IPS-15b (cell line): Measurements from ENCODE around the gene LMTK3.

ENCODE experiments used
- H3K27me3 ChIP-seq: one replicate; pipeline ENCODE4 v1.6.1; 2013; ENCODE audit warnings: low read length; ENCODE audit not compliant: control insufficient read depth, insufficient read depth
- H3K36me3 ChIP-seq: one replicate; pipeline ENCODE4 v1.6.1; 2013; ENCODE audit warnings: low read length; ENCODE audit not compliant: control insufficient read depth, insufficient read depth
- H3K4me1 ChIP-seq: one replicate; pipeline ENCODE4 v1.6.1; 2013; ENCODE audit warnings: mild to moderate bottlenecking, low read length; ENCODE audit not compliant: control insufficient read depth, insufficient read depth
- H3K4me3 ChIP-seq: one replicate; pipeline ENCODE4 v1.5.1; 2013; ENCODE audit warnings: low read depth, low read length
- H3K9ac ChIP-seq: one replicate; pipeline ENCODE4 v1.6.1; 2013; ENCODE audit warnings: low read depth, mild to moderate bottlenecking, low read length
- H3K9me3 ChIP-seq: one replicate; pipeline ENCODE4 v1.6.1; 2013; ENCODE audit warnings: mild to moderate bottlenecking, low read length; ENCODE audit not compliant: control insufficient read depth, insufficient read depth

The LMTK3 gene

GRCh38 chr19:48511800-48512503 is at the start of gene LMTK3:
LMTK3 (minus strand) TSS chr19:48511835; CDS start chr19:48511576, 259 bp downstream.
- no peak within 1 kb of the TSS for H3K9ac ChIP-seq
- peak within 1 kb of the TSS; percentile 72 for H3K4me3 ChIP-seq
- peaks cover 8% of the 10 kb centered on the region for H3K4me1 ChIP-seq
- H3K27me3 ChIP-seq = peaks cover 14% of the 10 kb centered on the region
- H3K9me3 ChIP-seq = no peaks in the 10 kb centered on the region
- H3K36me3 ChIP-seq = no peaks in the 10 kb centered on the region

DNA sequence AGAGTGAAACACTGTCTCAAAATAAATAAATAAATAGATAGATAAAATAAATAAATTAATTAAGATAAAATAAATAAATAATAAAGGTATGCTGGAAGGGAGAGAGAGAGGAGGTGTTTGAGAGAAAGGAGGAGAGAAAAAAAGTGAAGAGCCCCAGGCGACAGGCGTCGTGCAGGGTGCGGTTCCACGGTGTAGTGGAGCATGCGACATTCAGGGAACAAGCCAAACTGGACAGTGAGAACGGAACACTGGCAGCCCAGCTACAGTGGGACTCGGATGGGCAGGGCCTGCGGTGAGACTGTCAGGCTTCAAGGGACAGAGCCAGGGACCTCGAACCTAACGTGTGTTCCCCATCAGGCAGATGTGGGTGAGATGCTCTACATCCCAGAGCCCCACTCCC is 49.8 kb upstream of the LMTK3 start:
- H3K4me1 ChIP-seq = peaks cover under 1% of the 10 kb centered on the region
- H3K4me3 ChIP-seq = no peak overlapping the region
- H3K36me3 ChIP-seq = no peaks in the 10 kb centered on the region
- no peak overlapping the region for H3K9ac ChIP-seq
- H3K27me3 ChIP-seq = no peaks in the 10 kb centered on the region
- no peaks in the 10 kb centered on the region for H3K9me3 ChIP-seq

DNA sequence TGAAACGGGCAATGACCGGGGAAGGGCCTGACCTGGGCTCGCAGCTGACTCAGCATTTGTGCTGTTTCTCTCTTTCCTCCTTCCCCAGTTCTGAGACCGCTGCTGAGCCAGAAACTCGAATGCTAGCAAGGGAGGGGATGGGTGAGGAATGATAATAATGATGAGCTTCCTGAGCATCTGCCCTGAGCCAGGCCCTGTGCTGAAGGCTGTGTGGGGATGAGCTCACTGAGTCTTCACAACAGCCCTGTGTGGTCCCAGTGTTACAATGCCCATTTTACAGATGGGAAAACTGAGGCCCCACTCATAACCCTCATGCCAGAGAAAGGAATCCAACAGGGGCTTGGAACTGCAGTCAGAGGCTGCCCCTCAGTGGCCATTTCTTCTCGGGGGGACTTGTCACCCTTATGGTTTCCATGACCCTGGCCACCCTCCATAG is 48.5 kb upstream of the LMTK3 start:
- H3K4me1 ChIP-seq = peaks cover 2% of the 10 kb centered on the region
- no peaks in the 10 kb centered on the region for H3K9me3 ChIP-seq
- H3K4me3 ChIP-seq = no peak overlapping the region
- H3K27me3 ChIP-seq = no peaks in the 10 kb centered on the region
- no peak overlapping the region for H3K9ac ChIP-seq
- no peaks in the 10 kb centered on the region for H3K36me3 ChIP-seq

GRCh38 chr19:48558018-48558684 is 46.5 kb upstream of the LMTK3 start:
- H3K27me3 ChIP-seq = no peaks in the 10 kb centered on the region
- no peaks in the 10 kb centered on the region for H3K9me3 ChIP-seq
- H3K36me3 ChIP-seq = no peaks in the 10 kb centered on the region
- H3K4me3 ChIP-seq = no peak overlapping the region
- peaks cover 5% of the 10 kb centered on the region for H3K4me1 ChIP-seq
- H3K9ac ChIP-seq = no peak overlapping the region

- peaks cover 5% of the 10 kb centered on the region for H3K4me1 ChIP-seq
- H3K27me3 ChIP-seq = no peaks in the 10 kb centered on the region
- H3K9me3 ChIP-seq = no peaks in the 10 kb centered on the region
- H3K4me3 ChIP-seq = no peak overlapping the region
- H3K9ac ChIP-seq = no peak overlapping the region
- H3K36me3 ChIP-seq = no peaks in the 10 kb centered on the region
Measured at GRCh38 chr19:48556825-48557224, 45.2 kb upstream of the LMTK3 start.

DNA sequence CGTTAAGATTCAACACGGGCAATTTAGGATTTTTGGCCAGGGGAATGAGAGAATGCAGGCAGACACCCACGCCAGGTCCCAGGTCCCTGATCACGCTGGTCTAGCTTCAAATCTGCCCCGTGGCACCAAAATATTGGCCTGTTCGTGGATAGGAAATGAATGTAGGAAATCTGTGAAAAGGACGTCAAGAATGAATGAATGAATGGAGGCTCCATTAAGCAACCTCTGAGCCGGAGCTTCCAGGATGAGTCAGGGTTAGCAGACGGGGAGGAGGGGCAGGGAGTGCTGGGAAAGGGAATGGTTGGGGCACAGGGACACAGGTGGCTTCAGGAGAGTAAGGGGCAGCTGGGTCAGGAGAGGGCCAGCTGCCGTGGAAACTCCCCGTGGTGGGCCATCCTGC is 44.5 kb upstream of the LMTK3 start:
- Histone ChIP-seq H3K9ac (no peak overlapping the region), H3K4me1 (peaks cover 5% of the 10 kb centered on the region), H3K36me3 (no peaks in the 10 kb centered on the region), H3K4me3 (no peak overlapping the region), H3K9me3 (no peaks in the 10 kb centered on the region), H3K27me3 (no peaks in the 10 kb centered on the region)

- Histone ChIP-seq H3K36me3 (no peaks in the 10 kb centered on the region), H3K4me1 (peaks cover 5% of the 10 kb centered on the region), H3K9me3 (no peaks in the 10 kb centered on the region), H3K27me3 (no peaks in the 10 kb centered on the region), H3K9ac (no peak overlapping the region), H3K4me3 (peak overlapping the region; percentile 22)
Measured at GRCh38 chr19:48554385-48555091, 42.9 kb upstream of the LMTK3 start.

GRCh38 chr19:48553676-48554384 is 42.2 kb upstream of the LMTK3 start:
- peaks cover 5% of the 10 kb centered on the region for H3K4me1 ChIP-seq
- peak overlapping the region; percentile 12 for H3K9ac ChIP-seq
- no peaks in the 10 kb centered on the region for H3K27me3 ChIP-seq
- no peaks in the 10 kb centered on the region for H3K9me3 ChIP-seq
- H3K4me3 ChIP-seq = peak overlapping the region; percentile 22
- no peaks in the 10 kb centered on the region for H3K36me3 ChIP-seq

DNA sequence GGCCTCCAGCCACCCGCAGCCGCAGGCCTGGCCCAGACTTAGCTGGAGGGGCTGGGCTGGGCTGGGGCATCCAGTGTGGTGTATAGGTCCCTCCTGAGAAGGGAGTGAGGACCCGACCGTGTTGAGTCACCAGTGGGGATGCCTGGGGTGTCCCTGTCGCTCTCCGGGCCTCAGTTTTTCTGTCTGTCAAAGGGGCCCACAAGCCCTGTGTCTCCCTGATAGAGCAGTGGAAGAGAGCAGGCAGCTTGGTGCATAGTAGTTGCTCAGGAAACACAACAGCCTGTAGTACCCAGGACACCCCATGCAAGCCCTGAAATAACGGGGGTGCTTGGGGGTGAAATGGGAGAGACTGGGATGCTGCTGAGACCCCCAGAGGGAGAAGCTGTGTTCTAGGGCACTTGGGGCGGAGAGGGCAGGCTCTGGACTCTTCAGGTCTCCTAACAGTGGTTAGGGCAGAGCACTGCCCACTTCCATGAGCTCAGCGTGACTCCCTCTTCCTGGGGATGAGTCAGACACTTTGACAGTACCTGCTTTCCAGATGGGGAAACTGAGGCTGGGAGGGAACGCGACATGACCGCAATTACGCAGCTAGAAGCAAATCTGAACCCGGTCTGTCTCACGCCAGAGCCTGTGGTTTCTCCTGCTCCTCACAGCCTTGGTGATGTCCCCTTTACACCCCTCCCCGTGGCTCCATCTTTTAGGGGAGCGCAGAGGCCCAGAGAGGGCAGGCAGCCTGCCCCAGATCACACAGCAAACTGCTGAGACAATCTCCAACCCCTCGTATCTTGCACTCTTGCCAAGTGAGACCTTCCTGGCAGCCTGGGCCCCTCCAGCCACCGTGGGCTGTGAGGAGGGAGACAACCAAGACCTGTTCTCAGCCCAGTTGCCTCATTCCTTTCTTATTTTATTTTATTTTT is 41.0 kb upstream of the LMTK3 start:
- H3K4me3 ChIP-seq = no peak overlapping the region
- no peak overlapping the region for H3K9ac ChIP-seq
- H3K27me3 ChIP-seq = no peaks in the 10 kb centered on the region
- H3K4me1 ChIP-seq = peaks cover 5% of the 10 kb centered on the region
- H3K36me3 ChIP-seq = no peaks in the 10 kb centered on the region
- H3K9me3 ChIP-seq = no peaks in the 10 kb centered on the region

DNA sequence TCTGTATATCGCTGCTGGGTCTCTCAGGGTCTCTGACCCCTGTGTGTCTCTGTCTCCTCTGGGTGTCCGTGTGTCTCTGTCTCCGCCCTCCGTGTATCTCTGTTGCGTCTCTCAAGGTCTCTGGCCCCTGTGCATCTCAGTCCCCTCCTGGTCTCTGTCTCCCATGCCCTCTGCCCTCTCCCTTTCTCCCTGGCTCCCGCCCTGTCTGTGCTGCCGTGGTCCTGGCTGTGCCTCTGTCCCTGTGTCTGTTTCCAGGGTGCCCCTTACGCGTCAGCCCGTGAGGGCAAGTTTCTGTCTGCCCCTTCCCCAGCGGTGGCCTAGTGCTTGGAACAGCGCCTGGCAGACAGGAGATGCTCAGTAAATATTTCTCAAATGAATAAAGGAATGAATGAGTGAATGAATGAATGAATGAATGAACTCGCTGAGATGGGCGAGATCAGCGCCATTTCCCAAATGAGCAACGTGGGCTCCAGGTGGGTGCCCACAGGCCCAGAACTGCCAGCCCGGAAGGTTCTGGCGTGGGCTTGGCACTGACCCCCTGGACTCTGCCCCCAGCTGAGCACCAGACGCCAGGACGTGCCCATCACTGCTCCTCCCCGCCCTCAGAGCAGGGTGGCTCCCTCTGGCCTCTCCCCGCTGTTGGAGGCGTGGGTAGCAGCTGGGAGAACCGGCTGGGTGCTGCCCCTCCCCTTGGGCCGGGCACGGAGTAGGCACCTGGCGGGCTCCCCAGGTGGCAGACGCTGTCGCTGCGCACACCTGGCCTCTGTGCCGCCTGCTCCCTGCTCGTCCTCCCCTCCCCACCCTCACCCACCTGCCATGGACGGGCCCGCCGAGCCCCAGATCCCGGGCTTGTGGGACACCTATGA is 40.0 kb upstream of the LMTK3 start, which contains the start of gene SULT2B1:
Gene SULT2B1 (plus strand): TSS at position 736 of the 866 bp plus-strand sequence. CDS start 81 bp downstream, at position 817.
- Histone ChIP-seq H3K9me3 (no peaks in the 10 kb centered on the region), H3K27me3 (no peaks in the 10 kb centered on the region), H3K4me3 (no peak within 1 kb of the TSS), H3K36me3 (no peaks in the 10 kb centered on the region), H3K4me1 (peaks cover 5% of the 10 kb centered on the region), H3K9ac (no peak within 1 kb of the TSS)
